ENCODE results near the gene GNG13. TPM values are rescaled to one million over a fixed set of nuclear protein-coding genes. Genes with fewer than 3 reads are reported as not detected.
A peak's percentile ranks its signal among the peaks of the same experiment; 100 is the strongest.

Gene GNG13
- total RNA-seq, 1 donor from 2014 or later, result not detected

DNA sequence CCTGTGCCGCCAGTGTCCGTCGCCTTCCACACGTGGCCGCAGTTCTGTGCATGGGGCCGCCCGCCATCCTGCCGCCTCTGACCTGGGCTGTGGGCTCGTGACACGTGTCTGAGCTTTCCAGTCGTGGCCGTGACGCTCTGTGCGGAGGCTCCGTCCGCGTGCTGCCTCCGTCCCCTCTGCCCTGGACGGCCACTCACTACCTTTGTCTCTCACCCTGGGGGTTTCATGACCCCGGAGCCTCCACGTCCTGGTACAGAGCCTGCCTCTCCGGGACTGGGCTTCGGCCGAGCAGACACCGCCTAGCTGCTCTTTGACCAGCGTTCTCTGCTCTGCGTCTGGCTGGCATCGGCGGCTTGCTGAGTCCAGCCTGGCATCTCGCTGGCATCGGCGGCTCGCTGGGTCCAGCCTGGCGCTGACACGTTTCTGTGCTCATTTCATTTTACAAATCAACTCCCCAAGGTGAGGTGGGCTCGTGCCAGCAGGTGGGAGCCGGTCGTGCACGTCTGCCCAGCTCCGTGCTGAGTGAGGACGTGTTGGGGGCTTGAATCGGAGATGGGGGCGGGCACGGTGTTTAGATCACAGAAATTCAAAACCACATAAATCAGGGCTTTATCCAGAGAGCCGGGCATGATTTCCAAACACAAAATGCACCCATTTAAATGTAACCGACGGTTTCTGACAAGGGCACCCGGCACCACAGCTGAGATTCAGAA is 44.3 kb upstream of the GNG13 start:
- Histone ChIP-seq H3K4me1 (no peaks in the 10 kb centered on the region), H3K27me3 (peaks cover 11% of the 10 kb centered on the region), H3K36me3 (no peaks in the 10 kb centered on the region), H3K27ac (no peak overlapping the region), H3K9me3 (no peaks in the 10 kb centered on the region), H3K4me3 (no peak overlapping the region)
- intact Hi-C loops (cut with DNase I), result no loop called here
- ATAC-seq (no peak), DNase-seq (no peak)
- TF ChIP-seq, protein P1, sequence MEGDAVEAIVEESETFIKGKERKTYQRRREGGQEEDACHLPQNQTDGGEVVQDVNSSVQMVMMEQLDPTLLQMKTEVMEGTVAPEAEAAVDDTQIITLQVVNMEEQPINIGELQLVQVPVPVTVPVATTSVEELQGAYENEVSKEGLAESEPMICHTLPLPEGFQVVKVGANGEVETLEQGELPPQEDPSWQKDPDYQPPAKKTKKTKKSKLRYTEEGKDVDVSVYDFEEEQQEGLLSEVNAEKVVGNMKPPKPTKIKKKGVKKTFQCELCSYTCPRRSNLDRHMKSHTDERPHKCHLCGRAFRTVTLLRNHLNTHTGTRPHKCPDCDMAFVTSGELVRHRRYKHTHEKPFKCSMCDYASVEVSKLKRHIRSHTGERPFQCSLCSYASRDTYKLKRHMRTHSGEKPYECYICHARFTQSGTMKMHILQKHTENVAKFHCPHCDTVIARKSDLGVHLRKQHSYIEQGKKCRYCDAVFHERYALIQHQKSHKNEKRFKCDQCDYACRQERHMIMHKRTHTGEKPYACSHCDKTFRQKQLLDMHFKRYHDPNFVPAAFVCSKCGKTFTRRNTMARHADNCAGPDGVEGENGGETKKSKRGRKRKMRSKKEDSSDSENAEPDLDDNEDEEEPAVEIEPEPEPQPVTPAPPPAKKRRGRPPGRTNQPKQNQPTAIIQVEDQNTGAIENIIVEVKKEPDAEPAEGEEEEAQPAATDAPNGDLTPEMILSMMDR (IDR thresholded peaks at IDR 0.05), result no peak

DNA sequence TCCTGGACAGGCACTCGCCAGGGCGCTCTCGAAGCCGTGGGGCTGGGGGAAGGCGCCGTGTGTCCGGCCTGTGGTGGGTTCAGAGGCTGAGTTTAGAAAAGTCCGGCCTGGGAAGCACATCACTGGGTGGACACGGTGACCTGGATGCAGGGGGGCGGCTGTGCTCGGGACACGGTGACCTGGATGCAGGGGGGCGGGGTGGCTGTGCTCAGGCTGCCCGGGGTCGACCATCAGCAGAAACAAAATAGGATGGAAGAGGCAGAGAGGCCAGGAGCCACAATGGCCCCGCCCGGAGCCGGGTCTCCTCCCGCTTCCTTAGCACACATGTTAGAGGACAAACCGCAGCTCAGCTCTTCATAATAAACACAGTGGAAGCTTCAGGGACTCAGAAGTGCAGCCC is 43.2 kb upstream of the GNG13 start:
- H3K36me3 ChIP-seq, result no peaks in the 10 kb centered on the region
- DNase-seq (no peak), ATAC-seq (no peak)
- peaks cover 11% of the 10 kb centered on the region for H3K27me3 ChIP-seq
- TF ChIP-seq, protein P1 (IDR thresholded peaks at IDR 0.05), result no peak
- no peaks in the 10 kb centered on the region for H3K9me3 ChIP-seq
- H3K4me3 ChIP-seq, result no peak overlapping the region
- intact Hi-C loops (cut with DNase I), result no loop called here
- H3K4me1 ChIP-seq, result no peaks in the 10 kb centered on the region
- H3K27ac ChIP-seq, result no peak overlapping the region

DNA sequence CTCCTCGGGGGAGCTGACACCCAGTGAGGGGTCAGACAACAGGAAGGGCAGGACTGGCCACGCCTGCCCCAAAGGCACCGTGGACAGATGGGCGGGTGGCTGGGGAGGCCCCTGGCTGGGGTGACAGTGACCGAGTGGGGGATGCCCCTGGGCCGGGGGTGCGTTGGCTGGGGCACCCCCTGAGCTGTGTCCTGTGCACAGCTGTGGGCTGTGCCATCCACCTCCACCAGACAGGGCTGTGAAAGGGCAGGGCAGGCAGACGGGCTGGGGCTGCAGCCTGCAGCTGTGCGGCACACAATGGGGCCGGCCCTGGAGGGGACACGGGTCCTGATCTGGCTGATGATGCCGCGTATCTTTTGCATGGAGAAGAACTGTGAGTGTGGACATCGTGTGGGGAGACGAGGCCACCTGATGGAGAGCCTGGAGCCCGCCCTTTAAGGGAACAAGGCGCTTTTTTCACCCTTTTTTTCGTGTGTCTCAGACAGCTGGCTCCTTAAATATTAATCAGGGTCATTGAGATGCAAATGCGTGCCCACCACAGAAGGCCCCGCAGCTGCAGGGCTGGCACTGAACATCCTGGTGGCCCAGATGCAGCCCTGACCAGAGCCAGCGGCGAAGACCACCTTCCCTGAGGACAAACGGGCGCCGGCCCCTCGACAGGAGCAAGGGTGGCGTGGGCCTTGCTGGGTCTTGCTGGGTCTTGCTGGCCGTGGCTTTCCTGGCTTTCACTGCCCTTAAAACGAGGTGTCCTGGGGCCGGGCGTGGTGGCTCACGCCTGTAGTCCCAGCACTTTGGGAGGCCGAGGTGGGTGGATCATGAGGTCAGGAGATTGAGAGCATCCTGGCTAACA is 42.4 kb upstream of the GNG13 start:
- no peaks in the 10 kb centered on the region for H3K4me1 ChIP-seq
- H3K36me3 ChIP-seq, result no peaks in the 10 kb centered on the region
- ATAC-seq (no peak), DNase-seq (no peak)
- H3K27ac ChIP-seq, result no peak overlapping the region
- no peaks in the 10 kb centered on the region for H3K9me3 ChIP-seq
- TF ChIP-seq, protein P1 (IDR thresholded peaks at IDR 0.05), result no peak
- H3K27me3 ChIP-seq, result peaks cover 11% of the 10 kb centered on the region
- intact Hi-C loops (cut with DNase I), result no loop called here
- no peak overlapping the region for H3K4me3 ChIP-seq

DNA sequence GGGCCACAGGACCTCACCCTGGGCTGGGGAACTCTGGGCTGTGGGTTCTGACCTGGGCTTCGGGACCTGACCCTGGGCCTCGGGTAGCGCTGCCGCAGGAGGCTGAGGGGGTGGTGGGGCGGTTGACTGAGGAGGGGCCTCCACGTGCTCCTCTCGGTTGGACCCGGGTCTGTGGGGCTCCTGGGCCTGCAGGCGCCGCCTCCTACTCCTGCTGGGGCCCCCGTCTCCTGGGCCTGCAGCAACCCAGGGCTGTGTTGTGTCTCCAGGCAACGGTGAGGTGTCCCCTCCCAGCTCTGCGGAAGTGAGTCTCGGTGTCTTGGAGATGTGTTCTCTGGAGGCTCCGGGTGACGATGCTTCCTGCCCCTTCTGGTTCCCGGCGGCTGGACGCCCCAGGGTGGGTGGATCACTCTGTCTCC is 41.5 kb upstream of the GNG13 start:
- Histone ChIP-seq H3K27me3 (peaks cover 11% of the 10 kb centered on the region), H3K27ac (no peak overlapping the region), H3K4me3 (no peak overlapping the region), H3K4me1 (no peaks in the 10 kb centered on the region), H3K9me3 (peaks cover under 1% of the 10 kb centered on the region), H3K36me3 (no peaks in the 10 kb centered on the region)
- ATAC-seq (peak; percentile 48), DNase-seq (no peak)
- intact Hi-C loops (cut with DNase I), result no loop called here
- TF ChIP-seq, protein P1 (IDR thresholded peaks at IDR 0.05), result no peak

DNA sequence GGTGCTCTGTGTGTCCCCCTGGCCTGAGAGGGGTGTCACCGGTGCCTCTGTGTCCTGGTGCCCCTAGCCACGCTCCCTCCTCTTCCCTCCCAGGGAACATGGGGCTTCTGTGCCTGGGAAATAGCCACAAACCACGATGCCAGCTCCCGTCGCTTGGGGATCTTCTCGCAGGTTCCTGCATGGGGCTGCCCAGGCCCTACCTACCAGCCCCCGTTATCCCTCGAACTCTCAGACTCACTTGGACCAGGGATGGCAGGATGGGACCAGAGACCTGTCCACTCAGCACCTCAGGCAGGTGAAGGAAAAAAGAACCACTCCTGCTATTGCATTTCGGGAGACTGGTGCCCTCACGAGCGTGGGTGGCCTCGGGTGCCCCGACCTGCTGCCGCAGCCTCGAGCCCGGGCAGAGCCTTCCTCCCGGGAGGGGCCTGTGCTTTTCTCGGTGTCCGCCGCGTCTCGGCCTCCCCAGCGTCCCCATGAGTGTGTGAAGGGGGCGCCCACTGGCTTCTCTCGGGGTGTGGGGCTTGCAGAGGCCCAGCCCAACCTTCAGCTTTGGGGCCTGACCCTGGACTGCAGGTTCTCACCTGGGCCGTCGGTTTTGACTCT is 41.0 kb upstream of the GNG13 start:
- Histone ChIP-seq H3K27me3 (peaks cover 11% of the 10 kb centered on the region), H3K4me3 (no peak overlapping the region), H3K27ac (no peak overlapping the region), H3K36me3 (no peaks in the 10 kb centered on the region), H3K9me3 (peaks cover 6% of the 10 kb centered on the region), H3K4me1 (no peaks in the 10 kb centered on the region)
- intact Hi-C loops (cut with DNase I), result no loop called here
- no peak for DNase-seq
- peak; percentile 3 for ATAC-seq
- TF ChIP-seq, protein P1 (IDR thresholded peaks at IDR 0.05), result no peak
